Activated naive CD4-positive, alpha-beta T cell treated with anti-CD3 and anti-CD28 coated beads, Interleukin-2, amount 50 U/mL, for 16 hours (primary cell): ENCODE measurements around the gene FAM43B.
"Not testable (repeated sequence)": the region's sequence is repeated elsewhere in the genome, so short reads cannot be mapped to it uniquely, and the experiment has no call there.

Source experiments
- DNase-seq: peaks from one replicate; pipeline ENCODE4 v3.0.0-alpha.2; 2020

The FAM43B gene, protein sequence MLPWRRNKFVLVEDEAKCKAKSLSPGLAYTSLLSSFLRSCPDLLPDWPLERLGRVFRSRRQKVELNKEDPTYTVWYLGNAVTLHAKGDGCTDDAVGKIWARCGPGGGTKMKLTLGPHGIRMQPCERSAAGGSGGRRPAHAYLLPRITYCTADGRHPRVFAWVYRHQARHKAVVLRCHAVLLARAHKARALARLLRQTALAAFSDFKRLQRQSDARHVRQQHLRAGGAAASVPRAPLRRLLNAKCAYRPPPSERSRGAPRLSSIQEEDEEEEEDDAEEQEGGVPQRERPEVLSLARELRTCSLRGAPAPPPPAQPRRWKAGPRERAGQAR

DNA sequence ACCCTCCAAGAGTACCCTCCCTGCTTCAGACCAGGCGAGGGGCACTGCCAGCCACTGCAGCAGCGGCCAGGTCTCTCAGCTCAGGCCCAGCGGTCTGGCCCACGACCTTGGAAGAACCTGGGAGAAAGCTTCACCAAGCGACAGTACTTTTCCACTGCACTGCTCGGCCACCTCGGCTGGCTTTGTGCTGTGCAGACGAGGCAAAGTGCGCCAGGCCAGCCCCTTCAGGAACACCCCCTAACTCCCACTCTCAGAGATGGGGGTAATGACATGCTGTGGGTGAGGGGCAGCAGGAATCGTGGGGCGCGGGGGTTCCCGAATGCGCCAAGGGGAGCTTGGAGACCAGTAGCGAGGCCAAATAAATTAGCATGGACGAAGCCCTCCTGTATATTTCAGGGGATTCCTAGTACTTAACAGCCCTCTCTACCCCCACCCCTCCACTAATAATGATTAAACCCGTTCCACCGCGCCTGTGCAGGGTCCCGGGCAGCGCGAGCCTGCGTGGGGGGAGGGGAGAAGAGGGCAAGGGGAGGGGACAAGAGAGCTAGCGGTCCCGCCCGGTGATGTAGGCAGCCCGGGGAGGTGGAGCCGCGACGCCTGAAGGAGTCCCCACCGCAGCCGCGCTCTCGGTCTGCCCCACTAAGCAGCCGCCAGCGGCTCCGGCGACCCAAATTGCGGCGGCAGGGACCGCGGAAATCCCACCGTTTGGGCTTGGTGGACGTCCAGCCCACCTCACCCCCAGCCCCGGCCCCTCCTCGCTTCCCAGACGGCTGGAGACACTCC, at the start of gene FAM43B:
Gene FAM43B (plus strand): TSS at position 629 of the 783 bp plus-strand sequence. CDS start 401 bp downstream, outside the sequence.
- no peak for DNase-seq

DNA sequence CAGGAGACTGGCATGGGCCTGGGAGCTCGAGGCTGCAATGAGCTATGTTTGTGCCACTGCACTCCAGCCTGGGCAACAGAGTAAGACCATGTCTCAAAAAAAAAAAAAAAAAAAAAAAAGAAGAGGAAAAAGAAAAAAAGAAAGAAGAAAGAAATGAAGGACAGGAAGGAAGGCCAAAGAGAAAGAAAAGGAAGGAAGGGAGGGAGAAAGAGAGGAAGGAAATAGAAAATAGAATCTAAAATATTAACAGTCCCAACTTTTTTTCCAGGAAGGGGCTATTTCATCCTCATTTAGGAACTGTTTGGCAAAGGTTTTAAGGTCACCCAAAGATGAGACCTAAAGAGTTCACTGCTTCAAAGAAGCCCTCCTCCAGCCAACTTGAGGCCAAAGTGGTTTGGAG, 46.9 kb upstream of the FAM43B start:
- no peak for DNase-seq

DNA sequence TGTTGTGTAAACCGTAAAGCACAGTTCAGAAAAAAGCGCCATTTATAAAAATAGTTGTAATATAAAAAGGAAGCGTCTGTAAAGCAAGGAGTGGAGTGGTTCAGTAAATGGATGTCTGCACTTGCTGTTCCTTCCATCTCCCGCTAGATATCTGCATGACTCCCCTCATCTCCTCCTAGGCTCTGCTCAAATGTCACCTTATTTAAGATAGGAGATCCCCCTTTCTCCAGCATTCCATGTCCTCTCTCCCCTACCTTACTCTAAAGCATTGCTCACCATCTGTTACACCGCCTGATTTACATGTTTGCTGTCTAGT, 45.2 kb upstream of the FAM43B start:
- no peak for DNase-seq

DNA sequence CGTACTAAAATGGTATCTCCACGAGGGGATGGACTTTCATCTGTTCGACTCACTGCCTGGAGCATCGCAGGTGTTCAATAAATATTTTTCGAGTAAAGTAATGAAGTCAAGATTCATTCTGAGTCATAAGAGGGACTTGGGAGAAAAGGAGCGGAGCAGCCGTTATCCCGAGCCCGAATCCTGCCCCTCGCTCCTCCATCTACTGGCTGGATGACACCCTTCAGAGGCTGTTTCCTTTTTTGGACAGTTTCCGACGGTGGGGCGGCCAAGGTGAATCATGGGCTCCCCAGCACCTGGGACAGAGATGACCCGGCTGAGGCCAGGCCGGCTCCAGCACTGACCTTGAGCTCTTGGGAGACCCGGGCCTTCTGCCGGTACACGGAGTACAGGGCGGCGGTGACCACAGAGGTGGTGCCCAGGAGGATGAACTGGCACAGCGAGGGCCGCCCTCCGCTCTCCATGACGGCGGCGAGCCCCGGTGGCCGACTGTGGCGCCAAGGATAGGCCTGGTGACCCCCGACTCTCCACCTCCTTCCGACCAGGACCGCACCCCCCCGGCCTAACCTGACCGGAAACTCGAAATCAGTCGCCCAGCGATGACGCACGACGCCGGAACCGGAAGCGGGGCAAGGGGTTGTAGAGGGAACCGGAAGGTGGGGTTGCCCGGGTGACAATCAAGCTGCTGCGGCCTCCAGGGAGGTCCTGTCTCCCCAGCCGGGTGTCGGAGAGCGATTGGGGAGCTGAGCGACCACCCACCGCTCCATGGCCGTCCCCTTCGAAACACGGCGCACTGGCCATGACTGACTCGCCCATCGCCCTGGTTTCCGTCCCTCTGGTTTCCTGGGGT, 44.6 kb upstream of the FAM43B start, which contains the start of gene MUL1:
Gene MUL1 (minus strand): TSS at position 588 of the 847 bp plus-strand sequence. CDS start 127 bp downstream, at position 461.
- DNase-seq: peak; percentile 94

DNA sequence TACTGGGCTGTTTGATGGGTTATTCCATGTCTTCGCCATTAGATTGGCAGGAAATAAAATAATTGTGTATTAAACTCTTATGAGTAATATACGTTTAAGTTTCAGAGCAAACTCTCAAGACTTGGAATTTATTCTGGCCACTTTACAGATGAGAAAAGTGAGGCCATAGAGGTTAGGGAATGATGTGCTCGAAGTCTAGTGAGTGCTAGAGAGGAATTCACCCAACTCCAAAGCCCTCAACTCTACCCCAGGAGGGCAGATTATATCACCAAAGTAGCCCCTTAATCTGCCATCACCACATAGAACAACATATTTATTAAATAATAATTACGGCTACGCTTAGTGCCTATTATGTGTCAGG, 44.0 kb upstream of the FAM43B start:
- no peak for DNase-seq

DNA sequence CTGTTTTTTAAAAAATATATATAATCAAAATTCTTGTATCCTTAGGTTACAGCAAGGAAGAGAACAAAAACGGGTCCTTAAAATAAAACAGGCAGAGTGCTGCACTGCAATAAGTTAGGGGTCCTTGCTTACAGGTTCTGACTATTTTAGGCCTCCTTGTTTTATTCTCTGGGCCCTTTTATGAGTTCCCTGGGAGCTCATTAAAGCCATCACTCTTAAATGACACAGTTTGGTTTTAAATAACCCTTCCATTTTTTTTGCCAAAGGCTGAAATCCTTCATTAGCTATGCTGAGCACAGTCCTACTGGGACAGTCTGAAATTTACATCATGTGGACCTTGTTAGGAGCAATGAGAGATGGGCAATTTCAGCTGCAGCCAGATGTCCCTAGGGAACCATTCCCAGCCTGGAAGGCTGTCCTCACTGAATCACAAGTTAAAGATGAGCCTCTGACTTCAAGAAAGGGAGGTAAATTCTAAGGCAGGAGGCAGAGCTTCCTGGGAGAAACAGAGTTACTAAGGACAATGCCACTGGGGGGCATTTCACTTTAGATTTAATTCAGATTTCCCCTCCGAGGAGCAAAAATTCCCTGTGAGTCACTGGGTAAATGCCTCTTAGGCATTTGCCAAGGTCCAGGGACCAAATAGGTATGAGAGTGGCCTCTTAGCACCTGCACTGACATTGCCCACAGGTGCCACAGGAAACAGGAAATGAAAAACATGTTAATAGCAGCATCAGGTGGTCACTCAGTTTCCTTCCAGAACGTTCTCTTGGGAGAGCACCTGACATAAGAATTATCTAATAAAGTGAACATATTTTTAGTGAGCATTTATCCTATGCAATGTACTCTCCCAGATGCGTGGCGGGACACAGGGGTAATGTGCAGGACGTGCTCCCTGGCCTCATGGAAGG, 40.6 kb upstream of the FAM43B start:
- no peak for DNase-seq

GRCh38 chr1:20519609-20520262, 32.6 kb upstream of the FAM43B start:
- not testable (repeated sequence) for DNase-seq

GRCh38 chr1:20521960-20522861, 30.2 kb upstream of the FAM43B start:
- peak; percentile 62 for DNase-seq

GRCh38 chr1:20526267-20526666, 26.1 kb upstream of the FAM43B start:
- no peak for DNase-seq

DNA sequence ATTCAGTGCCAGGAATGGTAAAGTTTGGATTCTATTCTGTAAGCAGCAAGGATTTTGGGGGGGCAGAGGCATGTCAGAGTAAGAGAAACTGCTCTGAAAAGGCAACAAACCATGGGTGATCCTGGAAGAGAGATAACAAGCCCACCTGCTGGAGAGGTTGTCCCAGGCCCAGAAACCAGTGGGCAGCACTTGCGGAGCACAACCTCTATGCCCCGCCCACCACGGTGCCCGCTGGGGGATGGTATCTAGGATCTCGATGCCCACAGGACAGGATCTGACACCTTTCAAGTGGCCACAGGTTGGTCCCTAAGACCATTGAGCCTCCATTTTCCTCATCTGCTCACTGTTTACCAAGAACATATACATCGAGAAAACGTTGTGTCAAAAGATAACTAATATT, 24.2 kb upstream of the FAM43B start:
- no peak for DNase-seq

DNA sequence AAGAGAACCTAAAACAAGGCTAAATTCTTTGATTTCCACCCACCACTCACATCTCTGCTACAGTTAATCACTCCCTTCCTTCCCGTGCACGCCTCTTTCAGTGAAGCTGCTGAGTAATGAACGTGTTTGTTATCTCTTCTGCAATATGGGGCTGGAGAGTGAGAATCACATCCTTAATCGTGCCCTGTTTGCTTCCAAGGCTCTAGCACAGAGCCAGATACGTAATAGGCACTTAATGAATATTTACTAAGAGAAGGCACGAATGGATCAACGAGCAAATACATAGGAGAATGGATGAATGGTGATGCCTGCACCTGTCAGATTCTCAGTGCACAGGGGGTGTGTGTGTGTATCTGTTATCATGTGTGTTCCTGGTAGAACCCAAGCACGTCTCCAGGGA, 22.1 kb upstream of the FAM43B start:
- DNase-seq: no peak

- DNase-seq: no peak
Observed at GRCh38 chr1:20530901-20531300, 21.5 kb upstream of the FAM43B start.

DNA sequence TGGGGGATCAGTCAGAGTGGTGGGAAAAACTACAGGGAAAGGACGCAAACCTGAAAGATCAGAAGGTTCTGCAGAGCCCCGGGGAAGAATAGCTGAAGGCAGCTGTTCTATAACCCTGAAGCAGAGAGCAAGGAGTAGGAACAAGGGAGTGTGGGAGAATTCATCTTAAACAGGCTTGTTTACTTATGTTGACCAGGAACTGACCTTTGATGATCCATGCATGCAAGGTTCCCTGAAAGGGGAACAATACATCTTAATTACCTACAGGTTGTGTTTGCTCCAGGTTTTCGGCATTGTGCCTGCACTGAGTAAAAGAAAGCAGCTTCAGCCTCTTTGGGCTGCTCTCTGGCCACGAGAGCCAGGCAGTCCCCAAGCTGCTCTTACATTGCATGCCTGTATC, 18.7 kb upstream of the FAM43B start:
- no peak for DNase-seq

- DNase-seq: no peak
Observed at GRCh38 chr1:20534659-20535417, 17.5 kb upstream of the FAM43B start.

DNA sequence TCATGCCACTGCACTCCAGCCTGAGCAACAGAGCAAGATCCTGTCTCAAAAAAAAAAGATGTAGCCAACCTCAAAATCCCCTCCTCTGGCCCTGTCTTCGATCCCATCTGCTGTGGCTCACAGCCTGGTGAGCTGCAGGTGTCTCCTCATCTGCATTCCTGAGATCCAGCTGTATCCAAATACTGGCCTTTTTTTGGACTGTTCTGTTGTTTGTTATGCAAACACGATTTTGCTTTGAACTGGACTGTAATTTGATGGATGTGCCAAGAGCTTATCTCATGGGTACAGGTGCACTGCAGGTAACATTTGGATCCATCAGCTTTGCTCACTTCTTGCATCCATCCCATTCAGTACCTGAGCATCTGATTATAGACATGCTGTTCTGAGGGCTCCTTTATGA, 14.1 kb upstream of the FAM43B start:
- DNase-seq: no peak

DNA sequence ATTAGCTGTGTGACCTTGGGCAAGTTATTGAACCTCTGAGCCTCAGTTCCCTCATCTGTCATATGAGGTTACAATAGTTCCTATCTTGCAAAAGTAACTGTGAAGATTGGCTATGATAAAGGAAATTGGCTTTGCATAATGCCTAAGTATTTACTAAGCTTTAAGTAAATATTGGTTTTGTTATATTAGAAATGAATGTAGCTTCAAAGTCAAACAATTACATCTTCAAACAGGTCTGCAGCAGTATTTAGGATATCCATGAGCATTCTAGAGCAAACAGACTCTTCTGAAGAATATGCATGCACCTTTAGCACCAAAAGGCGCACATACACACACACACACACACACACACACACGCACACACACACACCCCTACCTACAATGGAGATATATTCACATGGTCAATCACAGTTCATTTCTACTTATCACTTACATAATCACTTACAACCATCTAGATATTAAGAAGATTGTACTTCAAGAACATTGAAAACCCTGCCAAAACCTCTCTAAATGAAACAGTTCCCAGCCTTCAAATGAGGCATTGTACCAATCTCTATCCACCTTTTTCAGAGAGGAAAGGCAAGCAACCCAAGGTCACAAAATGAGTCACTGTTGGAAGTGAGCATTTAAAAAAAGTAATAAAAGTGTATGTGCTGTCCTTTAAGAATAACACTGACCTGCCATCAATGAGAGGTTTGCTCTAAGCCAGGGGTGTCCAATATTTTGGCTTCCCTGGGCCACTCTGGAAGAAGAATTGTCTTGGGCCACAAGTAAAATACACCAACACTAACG, 13.4 kb upstream of the FAM43B start:
- DNase-seq: no peak

DNA sequence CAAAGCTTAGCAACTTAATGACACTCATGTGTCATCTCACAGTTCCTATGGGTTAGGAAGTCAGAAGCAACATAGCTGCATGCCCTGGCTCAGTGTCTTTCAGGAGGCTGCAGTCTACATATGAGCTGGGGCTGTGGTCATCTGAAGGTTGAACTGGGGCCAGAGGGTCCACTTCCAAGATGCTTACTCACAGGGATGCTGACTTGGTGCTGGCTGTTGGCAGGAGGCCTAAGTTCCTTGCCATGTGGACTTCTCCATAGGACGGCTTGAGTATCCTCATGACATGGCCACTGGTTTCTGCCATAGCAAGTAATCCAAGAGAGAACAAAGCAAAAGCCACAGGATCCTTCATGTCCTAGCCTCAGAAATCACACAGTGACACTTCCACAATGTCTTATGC, 12.1 kb upstream of the FAM43B start:
- DNase-seq: no peak

GRCh38 chr1:20546637-20547036, 5.7 kb upstream of the FAM43B start:
- DNase-seq: no peak

GRCh38 chr1:20551161-20551560, 1.2 kb upstream of the FAM43B start:
- no peak for DNase-seq
